Neural cell (in vitro differentiated cells): ENCODE data around the gene DGLUCY. TPM values are rescaled to one million over a fixed set of nuclear protein-coding genes. Genes with fewer than 3 reads are reported as not detected.
"Not testable (repeated sequence)": the region's sequence is repeated elsewhere in the genome, so short reads cannot be mapped to it uniquely, and the experiment has no call there.

Experiments
- H2AFZ ChIP-seq: fragments of 200-600, 300-800 bp; sonication (generic), shearing (Covaris generic); 2 replicates; pipeline ENCODE4 v1.6.0; 2014; ENCODE audit warnings: low read depth, mild to moderate bottlenecking, antibody characterized with exemption, low read length, moderate library complexity
- H3F3A ChIP-seq: fragments of 200-600 bp; shearing (Covaris generic); 2 replicates; pipeline ENCODE4 v1.6.1; 2016; ENCODE audit warnings: mild to moderate bottlenecking, moderate library complexity, mixed read lengths, antibody characterized with exemption, low read length; ENCODE audit not compliant: insufficient read depth, poor library complexity, severe bottlenecking
- H3K27ac ChIP-seq: fragments of 200-600, 300-800 bp; sonication (generic), shearing (Covaris generic); 2 replicates; pipeline ENCODE4 v1.5.1; 2014; ENCODE audit warnings: mild to moderate bottlenecking, low read length, moderate library complexity
- H3K27me3 ChIP-seq: fragments of 300-800, 200-600 bp; sonication (generic), shearing (Covaris generic); 2 replicates; pipeline ENCODE4 v1.6.0; 2014; ENCODE audit warnings: mild to moderate bottlenecking, low read depth, low read length, moderate library complexity; ENCODE audit not compliant: insufficient read depth
- H3K36me3 ChIP-seq: fragments of 300-800, 200-600 bp; sonication (generic), shearing (Covaris generic); 2 replicates; pipeline ENCODE4 v1.5.1; 2014; ENCODE audit warnings: mild to moderate bottlenecking, antibody characterized with exemption, low read length, moderate library complexity; ENCODE audit not compliant: insufficient read depth
- H3K4me2 ChIP-seq: fragments of 300-800, 200-600 bp; sonication (generic), shearing (Covaris generic); 2 replicates; pipeline ENCODE4 v1.6.0; 2014; ENCODE audit warnings: mild to moderate bottlenecking, low read length
- H3K4me3 ChIP-seq: fragments of 300-800, 200-600 bp; sonication (generic), shearing (Covaris generic); 2 replicates; pipeline ENCODE4 v1.5.1; 2014; ENCODE audit warnings: mild to moderate bottlenecking, low read length, moderate library complexity
- H3K79me2 ChIP-seq: fragments of 200-600 bp; shearing (Covaris generic); replicated peaks from 2 replicates; pipeline ENCODE4 v1.6.0; 2014; ENCODE audit warnings: mild to moderate bottlenecking, low read length, moderate library complexity; ENCODE audit not compliant: insufficient read depth
- H3K9ac ChIP-seq: fragments of 300-800, 200-600 bp; sonication (generic), shearing (Covaris generic); 2 replicates; pipeline ENCODE4 v1.6.1; 2016; ENCODE audit warnings: mild to moderate bottlenecking, low read length, mixed read lengths
- H3K9me2 ChIP-seq: fragments of 200-600 bp; shearing (Covaris generic); 2 replicates; pipeline ENCODE4 v1.6.1; 2016; ENCODE audit warnings: mild to moderate bottlenecking, low read length, mixed read lengths; ENCODE audit not compliant: insufficient read depth
- H3K9me3 ChIP-seq: fragments of 200-600, 300-800 bp; sonication (generic), shearing (Covaris generic); 2 replicates; pipeline ENCODE4 v1.6.1; 2016; ENCODE audit warnings: mild to moderate bottlenecking, mixed run types, low read length, moderate library complexity, mixed read lengths
- H4K20me1 ChIP-seq: fragments of 200-600 bp; shearing (Covaris generic); 2 replicates; pipeline ENCODE4 v1.6.1; 2016; ENCODE audit warnings: mild to moderate bottlenecking, mixed run types; ENCODE audit not compliant: insufficient read depth
- EP300 ChIP-seq: fragments of 450-650 bp; conservative IDR thresholded peaks from 2 replicates; pipeline ENCODE4 v1.6.1; 2014; ENCODE audit warnings: antibody characterized with exemption, mild to moderate bottlenecking, moderate library complexity; ENCODE audit not compliant: poor library complexity, severe bottlenecking
- EZH2 ChIP-seq: fragments of 200-600, 300-800 bp; shearing (Covaris generic), sonication (generic); IDR thresholded peaks from 2 replicates; pipeline ENCODE4 v1.6.1; 2014; ENCODE audit warnings: antibody characterized with exemption, low read length, borderline replicate concordance, mild to moderate bottlenecking; ENCODE audit not compliant: insufficient read depth, poor library complexity, severe bottlenecking
- MXI1 ChIP-seq: fragments of 450-650 bp; conservative IDR thresholded peaks from 2 replicates; pipeline ENCODE4 v1.6.1; 2014; ENCODE audit warnings: antibody characterized with exemption, mild to moderate bottlenecking; ENCODE audit not compliant: poor library complexity, severe bottlenecking
- POLR2AphosphoS5 ChIP-seq: IDR thresholded peaks from 2 replicates; pipeline ENCODE4 v1.6.1; 2012
- RAD21 ChIP-seq: fragments of 450-650 bp; conservative IDR thresholded peaks from 2 replicates; pipeline ENCODE4 v1.6.1; 2014; ENCODE audit warnings: antibody characterized with exemption, mild to moderate bottlenecking, moderate library complexity
- REST ChIP-seq: IDR thresholded peaks from 2 replicates; pipeline ENCODE4 v1.6.1; 2012; ENCODE audit warnings: borderline replicate concordance
- SMC3 ChIP-seq: fragments of 450-650 bp; conservative IDR thresholded peaks from 2 replicates; pipeline ENCODE4 v1.6.1; 2014; ENCODE audit warnings: antibody characterized with exemption, mild to moderate bottlenecking, moderate library complexity; ENCODE audit not compliant: poor library complexity
- TAF1 ChIP-seq: IDR thresholded peaks from 2 replicates; pipeline ENCODE4 v1.6.1; 2012; ENCODE audit warnings: low read depth
- polyA plus RNA-seq: library from polyadenylated mRNA; depleted of rRNA; stranded (reverse); fragments of >200 nt; gene quantifications from 2 replicates; pipeline ENCODE4 v1.2.3, GENCODE V29; 2014
- TF ChIP-seq, protein P1 (sequence below): fragments of 450-650 bp; IDR thresholded peaks from 2 replicates; pipeline ENCODE4 v1.5.1; 2014; ENCODE audit warnings: antibody characterized with exemption, mild to moderate bottlenecking, moderate library complexity; ENCODE audit not compliant: poor library complexity, severe bottlenecking

Gene DGLUCY
- polyA plus RNA-seq, 1 donor from 2014 or later: 30.5 TPM

DNA sequence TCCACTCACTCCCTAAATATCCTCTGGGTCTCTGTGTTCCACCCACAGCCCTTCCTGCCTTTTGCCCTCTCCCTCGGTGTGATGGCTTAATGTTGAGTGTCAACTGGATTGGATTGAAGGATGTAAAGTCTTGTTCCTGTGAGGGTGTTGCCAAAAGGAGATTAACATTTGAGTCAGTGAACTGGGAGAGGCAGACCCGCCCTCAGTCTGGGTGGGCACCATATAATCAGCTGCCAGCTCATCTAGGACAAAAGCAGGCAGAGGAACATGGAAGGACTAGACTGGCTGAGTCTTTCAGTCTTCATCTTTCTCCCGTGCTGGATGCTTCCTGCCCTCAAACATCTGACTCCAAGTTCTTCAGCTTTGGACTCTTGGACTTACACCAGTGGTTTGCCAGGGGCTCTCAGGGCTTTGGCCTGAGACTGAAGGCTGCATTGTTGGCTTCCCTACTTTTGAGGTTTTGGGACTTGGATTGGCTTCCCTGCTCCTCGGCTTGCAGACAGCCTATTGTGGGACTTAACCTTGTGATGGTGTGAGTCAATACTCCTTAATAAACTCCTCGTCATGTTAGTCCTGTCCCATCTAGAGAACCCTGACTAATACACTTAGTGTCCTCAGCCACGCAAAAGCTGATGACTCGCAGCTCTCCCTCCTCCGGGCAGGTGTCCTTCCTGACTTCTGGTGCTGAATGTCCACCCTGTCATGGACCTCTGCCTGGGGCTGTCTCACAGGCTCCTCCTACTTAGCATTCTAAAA is 5.9 kb downstream of the DGLUCY start:
- H3K79me2 ChIP-seq: no peaks in the 10 kb centered on the region
- H3F3A ChIP-seq: no peaks in the 10 kb centered on the region
- no peaks in the 10 kb centered on the region for H4K20me1 ChIP-seq
- no peak overlapping the region for H3K4me2 ChIP-seq
- H3K4me3 ChIP-seq: no peak overlapping the region
- TF ChIP-seq SMC3: no peak
- TF ChIP-seq MXI1: no peak
- TF ChIP-seq REST: no peak
- no peak for TF ChIP-seq EZH2
- TF ChIP-seq EP300: no peak
- no peak for TF ChIP-seq RAD21
- TF ChIP-seq TAF1: no peak
- no peaks in the 10 kb centered on the region for H3K9me3 ChIP-seq
- no peak overlapping the region for H2AFZ ChIP-seq
- H3K9me2 ChIP-seq: no peaks in the 10 kb centered on the region
- no peaks in the 10 kb centered on the region for H3K27me3 ChIP-seq
- no peaks in the 10 kb centered on the region for H3K36me3 ChIP-seq
- H3K27ac ChIP-seq: no peak overlapping the region
- no peak overlapping the region for H3K9ac ChIP-seq

- Histone ChIP-seq H3K79me2 (no peaks in the 10 kb centered on the region), H3K4me3 (no peak overlapping the region), H3K36me3 (no peaks in the 10 kb centered on the region), H3K4me2 (no peak overlapping the region), H3K27me3 (no peaks in the 10 kb centered on the region), H2AFZ (no peak overlapping the region), H3K9me3 (no peaks in the 10 kb centered on the region), H4K20me1 (no peaks in the 10 kb centered on the region), H3K27ac (no peak overlapping the region), H3K9ac (no peak overlapping the region), H3K9me2 (no peaks in the 10 kb centered on the region), H3F3A (no peaks in the 10 kb centered on the region)
- no peak for TF ChIP-seq POLR2AphosphoS5
- TF ChIP-seq EZH2: no peak
- no peak for TF ChIP-seq REST
- no peak for TF ChIP-seq RAD21
- TF ChIP-seq SMC3: no peak
- TF ChIP-seq, protein P1, sequence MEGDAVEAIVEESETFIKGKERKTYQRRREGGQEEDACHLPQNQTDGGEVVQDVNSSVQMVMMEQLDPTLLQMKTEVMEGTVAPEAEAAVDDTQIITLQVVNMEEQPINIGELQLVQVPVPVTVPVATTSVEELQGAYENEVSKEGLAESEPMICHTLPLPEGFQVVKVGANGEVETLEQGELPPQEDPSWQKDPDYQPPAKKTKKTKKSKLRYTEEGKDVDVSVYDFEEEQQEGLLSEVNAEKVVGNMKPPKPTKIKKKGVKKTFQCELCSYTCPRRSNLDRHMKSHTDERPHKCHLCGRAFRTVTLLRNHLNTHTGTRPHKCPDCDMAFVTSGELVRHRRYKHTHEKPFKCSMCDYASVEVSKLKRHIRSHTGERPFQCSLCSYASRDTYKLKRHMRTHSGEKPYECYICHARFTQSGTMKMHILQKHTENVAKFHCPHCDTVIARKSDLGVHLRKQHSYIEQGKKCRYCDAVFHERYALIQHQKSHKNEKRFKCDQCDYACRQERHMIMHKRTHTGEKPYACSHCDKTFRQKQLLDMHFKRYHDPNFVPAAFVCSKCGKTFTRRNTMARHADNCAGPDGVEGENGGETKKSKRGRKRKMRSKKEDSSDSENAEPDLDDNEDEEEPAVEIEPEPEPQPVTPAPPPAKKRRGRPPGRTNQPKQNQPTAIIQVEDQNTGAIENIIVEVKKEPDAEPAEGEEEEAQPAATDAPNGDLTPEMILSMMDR: no peak
- TF ChIP-seq TAF1: no peak
- TF ChIP-seq MXI1: no peak
- no peak for TF ChIP-seq EP300
Observed at GRCh38 chr14:91123201-91123600, 9.3 kb downstream of the DGLUCY start.

GRCh38 chr14:91124406-91125270 is 10.8 kb downstream of the DGLUCY start:
- not testable (repeated sequence) for H3K9me3 ChIP-seq, H3K79me2 ChIP-seq, H3K27me3 ChIP-seq, H2AFZ ChIP-seq, H3K9ac ChIP-seq, H3K27ac ChIP-seq, H3F3A ChIP-seq, H3K4me3 ChIP-seq, H4K20me1 ChIP-seq, H3K9me2 ChIP-seq, H3K36me3 ChIP-seq, H3K4me2 ChIP-seq
